Astrocyte (in vitro differentiated cells and primary cell): ENCODE data around the gene FHIP2A. TPM values are rescaled to one million over a fixed set of nuclear protein-coding genes. Genes with fewer than 3 reads are reported as not detected.
A peak's percentile ranks its signal among the peaks of the same experiment; 100 is the strongest.
"Not testable (repeated sequence)": the region's sequence is repeated elsewhere in the genome, so short reads cannot be mapped to it uniquely, and the experiment has no call there.

Experiments
- DNase-seq: peaks from one replicate; pipeline ENCODE4 v3.0.0-alpha.2; 2010; ENCODE audit warnings: low read depth
- FAIRE-seq: peaks from 2 replicates; lab custom pipeline; 2011; peaks lifted over from hg19 to GRCh38; lab: Jason Lieb, UNC
- H2AFZ ChIP-seq: 2 replicates; pipeline ENCODE4 v1.6.0; 2012; ENCODE audit warnings: low read depth, low read length, inconsistent platforms
- H3K27ac ChIP-seq: 2 replicates; pipeline ENCODE4 v1.5.1; 2011; ENCODE audit warnings: low read depth, low read length, inconsistent platforms
- H3K27me3 ChIP-seq: 2 replicates; pipeline ENCODE4 v1.6.0; 2011; ENCODE audit warnings: low read length, inconsistent platforms; ENCODE audit not compliant: insufficient read depth
- H3K36me3 ChIP-seq: 2 replicates; pipeline ENCODE4 v1.5.1; 2011; ENCODE audit warnings: low read length, inconsistent platforms; ENCODE audit not compliant: insufficient read depth
- H3K4me1 ChIP-seq: 2 replicates; pipeline ENCODE4 v1.5.1; 2011; ENCODE audit warnings: low read length, inconsistent platforms; ENCODE audit not compliant: insufficient read depth
- H3K4me2 ChIP-seq: 2 replicates; pipeline ENCODE4 v1.6.0; 2012; ENCODE audit warnings: low read length, inconsistent platforms
- H3K4me3 ChIP-seq: 2 replicates; pipeline ENCODE4 v1.5.1; 2011; ENCODE audit warnings: low read depth, mild to moderate bottlenecking, low read length, inconsistent platforms; ENCODE audit not compliant: insufficient read depth
- H3K79me2 ChIP-seq: 2 replicates; pipeline ENCODE4 v1.6.0; 2012; ENCODE audit warnings: mild to moderate bottlenecking, low read length, inconsistent platforms; ENCODE audit not compliant: insufficient read depth
- H3K9ac ChIP-seq: 2 replicates; pipeline ENCODE4 v1.6.0; 2012; ENCODE audit warnings: mild to moderate bottlenecking, low read length, inconsistent platforms
- H3K9me3 ChIP-seq: 2 replicates; pipeline ENCODE4 v1.5.1; 2012; ENCODE audit warnings: low read depth, mild to moderate bottlenecking, low read length, inconsistent platforms; ENCODE audit not compliant: insufficient read depth
- H4K20me1 ChIP-seq: 2 replicates; pipeline ENCODE4 v1.6.0; 2012; ENCODE audit warnings: low read length, inconsistent platforms; ENCODE audit not compliant: insufficient read depth
- H3K27ac Mint-ChIP-seq: one replicate; pipeline ENCODE4 v1.8.0; 2021; ENCODE audit warnings: mild to moderate bottlenecking, mixed read lengths; ENCODE audit not compliant: unreplicated experiment
- H3K27me3 Mint-ChIP-seq: one replicate; pipeline ENCODE4 v1.8.0; 2021; ENCODE audit warnings: low read depth, mixed read lengths; ENCODE audit not compliant: unreplicated experiment
- H3K36me3 Mint-ChIP-seq: one replicate; pipeline ENCODE4 v1.8.0; 2021; ENCODE audit warnings: low read depth, mixed read lengths; ENCODE audit not compliant: unreplicated experiment
- H3K4me1 Mint-ChIP-seq: one replicate; pipeline ENCODE4 v1.8.0; 2021; ENCODE audit warnings: low read depth, mixed read lengths; ENCODE audit not compliant: unreplicated experiment
- H3K4me3 Mint-ChIP-seq: one replicate; pipeline ENCODE4 v1.8.0; 2021; ENCODE audit warnings: mild to moderate bottlenecking, moderate library complexity, mixed read lengths; ENCODE audit not compliant: unreplicated experiment
- H3K9me3 Mint-ChIP-seq: one replicate; pipeline ENCODE4 v1.8.0; 2021; ENCODE audit warnings: mild to moderate bottlenecking, mixed read lengths; ENCODE audit not compliant: unreplicated experiment
- CTCF ChIP-seq: IDR thresholded peaks from 2 replicates; pipeline ENCODE4 v1.5.1; 2011; ENCODE audit warnings: low read depth, mild to moderate bottlenecking, inconsistent platforms, low read length, moderate library complexity; ENCODE audit not compliant: insufficient read depth
- EZH2 ChIP-seq: IDR thresholded peaks from 2 replicates; pipeline ENCODE4 v1.6.1; 2012; ENCODE audit warnings: mild to moderate bottlenecking, low read length, inconsistent platforms; ENCODE audit not compliant: insufficient read depth
- total RNA-seq: library from RNA; stranded (reverse); gene quantifications from 2 replicates; pipeline ENCODE4 v1.2.1, GENCODE V29; 2021

The FHIP2A gene
- total RNA-seq, 1 donor from 2014 or later, result 38.2 TPM

GRCh38 chr10:114837690-114838089 is 16.1 kb downstream of the FHIP2A start:
- Histone ChIP-seq H3K27ac (no peak overlapping the region), H3K4me2 (no peak overlapping the region), H3K4me1 (no peaks in the 10 kb centered on the region), H2AFZ (no peak overlapping the region), H3K79me2 (peaks cover 43% of the 10 kb centered on the region), H3K9ac (no peak overlapping the region), H4K20me1 (peaks cover 36% of the 10 kb centered on the region), H3K9me3 (no peaks in the 10 kb centered on the region), H3K27me3 (no peaks in the 10 kb centered on the region), H3K36me3 (peaks cover 64% of the 10 kb centered on the region), H3K4me3 (no peak overlapping the region)
- FAIRE-seq (no peak), DNase-seq (no peak)
- TF ChIP-seq EZH2 (no peak), CTCF (no peak)
- no peak overlapping the region for H3K4me3 Mint-ChIP-seq
- no peaks in the 10 kb centered on the region for H3K9me3 Mint-ChIP-seq
- H3K27me3 Mint-ChIP-seq, result no peaks in the 10 kb centered on the region
- peaks cover 15% of the 10 kb centered on the region for H3K36me3 Mint-ChIP-seq
- H3K27ac Mint-ChIP-seq, result no peak overlapping the region
- no peaks in the 10 kb centered on the region for H3K4me1 Mint-ChIP-seq

DNA sequence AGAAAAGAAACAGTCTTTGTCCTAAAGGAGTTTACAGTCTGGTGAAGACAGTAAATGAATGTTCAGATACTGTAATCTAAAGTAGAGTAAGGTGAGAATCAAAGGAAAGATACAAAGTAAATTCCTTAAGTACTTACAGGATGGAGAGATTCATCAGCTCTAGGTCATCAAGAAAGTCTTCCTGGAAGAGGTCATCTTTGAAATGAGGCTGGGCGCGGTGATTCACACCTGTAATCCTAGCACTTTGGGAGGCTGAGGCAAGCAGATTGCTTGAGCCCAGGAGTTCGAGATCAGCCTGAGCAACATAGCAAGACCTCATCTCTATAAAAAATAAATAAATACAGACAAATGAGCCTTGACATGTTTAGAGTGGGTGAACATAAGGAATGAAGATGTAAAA is 18.3 kb downstream of the FHIP2A start:
- TF ChIP-seq CTCF (no peak), EZH2 (no peak)
- H3K4me1 ChIP-seq, result no peaks in the 10 kb centered on the region
- H3K9ac ChIP-seq, result no peak overlapping the region
- H3K9me3 ChIP-seq, result no peaks in the 10 kb centered on the region
- peaks cover 67% of the 10 kb centered on the region for H3K36me3 ChIP-seq
- Mint-ChIP-seq H3K4me3 (no peak overlapping the region), H3K27me3 (no peaks in the 10 kb centered on the region), H3K9me3 (no peaks in the 10 kb centered on the region), H3K36me3 (peaks cover 15% of the 10 kb centered on the region), H3K27ac (no peak overlapping the region), H3K4me1 (no peaks in the 10 kb centered on the region)
- no peak overlapping the region for H3K27ac ChIP-seq
- no peak overlapping the region for H3K4me2 ChIP-seq
- no peaks in the 10 kb centered on the region for H3K27me3 ChIP-seq
- no peak for DNase-seq
- H3K4me3 ChIP-seq, result no peak overlapping the region
- H3K79me2 ChIP-seq, result peaks cover 32% of the 10 kb centered on the region
- H2AFZ ChIP-seq, result no peak overlapping the region
- FAIRE-seq, result no peak
- H4K20me1 ChIP-seq, result peaks cover 37% of the 10 kb centered on the region

- TF ChIP-seq CTCF, result no peak
- TF ChIP-seq EZH2, result no peak
- no peak overlapping the region for H2AFZ ChIP-seq
- H3K27me3 ChIP-seq, result no peaks in the 10 kb centered on the region
- no peaks in the 10 kb centered on the region for H3K27me3 Mint-ChIP-seq
- no peak overlapping the region for H3K27ac Mint-ChIP-seq
- H3K36me3 ChIP-seq, result peaks cover 68% of the 10 kb centered on the region
- no peak overlapping the region for H3K4me3 ChIP-seq
- H3K9me3 Mint-ChIP-seq, result no peaks in the 10 kb centered on the region
- no peaks in the 10 kb centered on the region for H3K9me3 ChIP-seq
- no peaks in the 10 kb centered on the region for H3K4me1 ChIP-seq
- H3K79me2 ChIP-seq, result peaks cover 6% of the 10 kb centered on the region
- no peak overlapping the region for H3K27ac ChIP-seq
- peaks cover 31% of the 10 kb centered on the region for H3K36me3 Mint-ChIP-seq
- no peak overlapping the region for H3K9ac ChIP-seq
- no peaks in the 10 kb centered on the region for H3K4me1 Mint-ChIP-seq
- H3K4me3 Mint-ChIP-seq, result no peak overlapping the region
- FAIRE-seq, result peak; percentile 13
- no peak overlapping the region for H3K4me2 ChIP-seq
- DNase-seq, result no peak
- H4K20me1 ChIP-seq, result peaks cover 14% of the 10 kb centered on the region
These were observed 24.6 kb downstream of the FHIP2A start for GRCh38 chr10:114845978-114846693.

DNA sequence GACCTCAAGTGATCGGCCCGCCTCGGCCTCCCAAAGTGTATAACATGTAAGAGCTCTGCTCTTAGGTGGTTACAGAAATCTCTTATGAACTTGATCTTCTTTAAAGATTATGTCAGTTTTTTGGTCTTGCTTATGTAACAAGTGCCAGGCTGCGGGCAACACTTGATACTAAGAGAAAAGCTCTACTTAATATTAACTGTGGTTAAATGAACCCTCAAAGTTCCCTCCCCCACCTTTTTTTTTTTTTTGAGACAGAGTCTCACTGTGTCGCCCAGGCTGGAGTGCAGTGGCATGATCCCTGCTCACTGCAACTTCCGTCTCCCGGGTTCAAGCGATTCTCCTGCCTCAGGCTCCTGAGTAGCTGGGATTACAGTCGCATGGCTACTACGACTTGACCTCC is 25.9 kb downstream of the FHIP2A start:
- H3K4me1 Mint-ChIP-seq, H3K9ac ChIP-seq, H3K27me3 Mint-ChIP-seq, H3K79me2 ChIP-seq, H3K4me3 Mint-ChIP-seq, FAIRE-seq, H3K4me2 ChIP-seq, H3K27ac ChIP-seq, DNase-seq, H3K4me1 ChIP-seq, H3K4me3 ChIP-seq, H3K27me3 ChIP-seq, H2AFZ ChIP-seq, H4K20me1 ChIP-seq, H3K9me3 ChIP-seq, H3K9me3 Mint-ChIP-seq: not testable (repeated sequence)
- peaks cover 75% of the 10 kb centered on the region for H3K36me3 ChIP-seq
- Mint-ChIP-seq H3K27ac (peak overlapping the region; percentile 69), H3K36me3 (peaks cover 32% of the 10 kb centered on the region)
